ENCODE results near the gene SEC16A. TPM values are rescaled to one million over a fixed set of nuclear protein-coding genes. Genes with fewer than 3 reads are reported as not detected.

The SEC16A gene
- total RNA-seq, 1 experiment from 2014 or later: 15.4 TPM

DNA sequence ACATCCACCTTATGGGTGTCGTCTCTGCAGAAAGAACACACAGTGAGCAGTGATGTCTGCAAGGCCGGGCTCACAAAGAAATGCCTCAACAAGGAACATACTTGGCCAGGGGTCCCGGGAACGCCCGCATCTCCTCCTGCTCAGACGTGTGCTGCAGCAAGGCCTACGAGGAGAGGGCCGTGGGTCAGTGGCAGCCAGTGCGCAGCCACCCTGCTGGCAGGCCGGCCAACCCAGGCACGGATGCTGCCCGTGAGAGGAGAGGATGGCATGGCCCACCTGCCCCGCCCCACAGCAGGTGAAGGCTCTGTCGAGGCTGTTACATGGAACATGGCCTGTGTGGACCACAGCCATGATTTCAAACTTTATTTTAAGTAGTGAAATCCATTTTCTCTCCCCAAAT lies 19.3 kb downstream of the SEC16A start:
- Histone ChIP-seq H3K9me3 (replicated peaks) (no peaks in the 10 kb centered on the region), H3K27ac (no peak overlapping the region), H3K36me3 (peaks cover 97% of the 10 kb centered on the region), H3K27me3 (replicated peaks) (no peaks in the 10 kb centered on the region), H3K4me3 (no peak overlapping the region), H3K4me1 (replicated peaks) (no peaks in the 10 kb centered on the region)
- no peak for DNase-seq (ENCODE audit: low read depth in 1 of 2, low spot score in 2 of 2)

GRCh38 chr9:136462664-136463063 lies 20.2 kb downstream of the SEC16A start:
- H3K27ac ChIP-seq: no peak overlapping the region
- H3K36me3 ChIP-seq: peaks cover 96% of the 10 kb centered on the region

GRCh38 chr9:136460772-136461325 lies 22.0 kb downstream of the SEC16A start:
- Histone ChIP-seq H3K4me3 (no peak overlapping the region), H3K9me3 (replicated peaks) (no peaks in the 10 kb centered on the region), H3K4me1 (replicated peaks) (no peaks in the 10 kb centered on the region), H3K27ac (no peak overlapping the region), H3K36me3 (peaks cover 96% of the 10 kb centered on the region), H3K27me3 (replicated peaks) (no peaks in the 10 kb centered on the region)
- no peak for DNase-seq (ENCODE audit: low read depth in 1 of 2, low spot score in 2 of 2)

More at GRCh38 chr9:136462664-136463063, 20.2 kb downstream of the SEC16A start:
- Histone ChIP-seq H3K4me3 (no peak overlapping the region), H3K27me3 (replicated peaks) (no peaks in the 10 kb centered on the region), H3K4me1 (replicated peaks) (no peaks in the 10 kb centered on the region), H3K9me3 (replicated peaks) (no peaks in the 10 kb centered on the region)
- DNase-seq (ENCODE audit: low read depth in 1 of 2, low spot score in 2 of 2): no peak

GRCh38 chr9:136459425-136459824 lies 23.4 kb downstream of the SEC16A start:
- Histone ChIP-seq H3K9me3 (replicated peaks) (no peaks in the 10 kb centered on the region), H3K4me1 (replicated peaks) (no peaks in the 10 kb centered on the region), H3K27ac (no peak overlapping the region), H3K4me3 (no peak overlapping the region), H3K36me3 (peaks cover 94% of the 10 kb centered on the region), H3K27me3 (replicated peaks) (no peaks in the 10 kb centered on the region)
- DNase-seq (ENCODE audit: low read depth in 1 of 2, low spot score in 2 of 2): no peak

DNA sequence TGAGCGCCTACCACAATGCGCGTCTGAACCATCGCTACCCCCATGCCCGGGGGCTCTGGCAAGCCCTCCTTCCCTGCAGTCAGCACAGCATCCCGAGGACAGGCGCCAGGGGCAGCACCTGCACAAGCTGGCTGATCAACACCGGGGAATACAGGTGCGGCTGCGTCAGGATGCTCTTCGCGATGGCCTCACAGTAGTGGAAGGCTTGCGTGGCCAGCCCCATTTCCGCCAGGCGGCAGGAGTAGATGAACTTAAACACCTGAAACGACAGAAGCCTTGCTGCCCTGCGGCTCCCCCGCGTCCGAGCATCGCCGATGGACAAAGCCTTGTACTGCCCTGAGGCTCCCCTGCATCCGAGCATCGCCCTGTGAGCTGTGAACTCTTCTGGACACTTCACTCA lies 25.5 kb downstream of the SEC16A start:
- peaks cover 88% of the 10 kb centered on the region for H3K36me3 ChIP-seq
- no peak overlapping the region for H3K4me3 ChIP-seq
- DNase-seq (ENCODE audit: low read depth in 1 of 2, low spot score in 2 of 2): no peak
- no peaks in the 10 kb centered on the region for H3K27me3 ChIP-seq (replicated peaks)
- H3K27ac ChIP-seq: no peak overlapping the region
- H3K4me1 ChIP-seq (replicated peaks): no peaks in the 10 kb centered on the region
- H3K9me3 ChIP-seq (replicated peaks): no peaks in the 10 kb centered on the region

DNA sequence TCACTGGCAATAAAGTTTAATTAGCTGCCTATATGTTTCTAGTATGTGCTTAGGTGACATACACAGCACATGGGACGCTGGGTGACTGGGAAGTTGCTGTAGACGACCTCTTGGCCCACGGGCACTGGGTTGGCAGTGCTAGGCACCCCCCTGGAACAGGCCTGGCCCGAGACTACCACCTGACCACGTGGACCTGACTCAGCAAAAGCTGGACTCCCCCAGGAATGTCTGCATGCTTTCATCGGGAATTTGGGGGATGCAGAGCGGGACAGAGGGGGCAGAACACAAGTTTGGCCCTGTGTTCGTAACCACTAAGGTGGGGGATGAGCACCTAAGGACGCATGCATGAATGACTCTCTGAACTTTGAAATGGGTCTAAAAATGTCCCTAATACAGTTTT lies 26.6 kb downstream of the SEC16A start:
- no peak overlapping the region for H3K27ac ChIP-seq
- peaks cover 85% of the 10 kb centered on the region for H3K36me3 ChIP-seq
- no peaks in the 10 kb centered on the region for H3K4me1 ChIP-seq (replicated peaks)
- H3K27me3 ChIP-seq (replicated peaks): no peaks in the 10 kb centered on the region
- no peak for DNase-seq (ENCODE audit: low read depth in 1 of 2, low spot score in 2 of 2)
- H3K9me3 ChIP-seq (replicated peaks): no peaks in the 10 kb centered on the region
- no peak overlapping the region for H3K4me3 ChIP-seq

GRCh38 chr9:136455043-136456002 lies 27.5 kb downstream of the SEC16A start:
- peaks cover 87% of the 10 kb centered on the region for H3K36me3 ChIP-seq
- no peaks in the 10 kb centered on the region for H3K27me3 ChIP-seq (replicated peaks)
- H3K9me3 ChIP-seq (replicated peaks): no peaks in the 10 kb centered on the region
- no peak overlapping the region for H3K27ac ChIP-seq
- H3K4me3 ChIP-seq: no peak overlapping the region
- DNase-seq (ENCODE audit: low read depth in 1 of 2, low spot score in 2 of 2): no peak
- H3K4me1 ChIP-seq (replicated peaks): no peaks in the 10 kb centered on the region

DNA sequence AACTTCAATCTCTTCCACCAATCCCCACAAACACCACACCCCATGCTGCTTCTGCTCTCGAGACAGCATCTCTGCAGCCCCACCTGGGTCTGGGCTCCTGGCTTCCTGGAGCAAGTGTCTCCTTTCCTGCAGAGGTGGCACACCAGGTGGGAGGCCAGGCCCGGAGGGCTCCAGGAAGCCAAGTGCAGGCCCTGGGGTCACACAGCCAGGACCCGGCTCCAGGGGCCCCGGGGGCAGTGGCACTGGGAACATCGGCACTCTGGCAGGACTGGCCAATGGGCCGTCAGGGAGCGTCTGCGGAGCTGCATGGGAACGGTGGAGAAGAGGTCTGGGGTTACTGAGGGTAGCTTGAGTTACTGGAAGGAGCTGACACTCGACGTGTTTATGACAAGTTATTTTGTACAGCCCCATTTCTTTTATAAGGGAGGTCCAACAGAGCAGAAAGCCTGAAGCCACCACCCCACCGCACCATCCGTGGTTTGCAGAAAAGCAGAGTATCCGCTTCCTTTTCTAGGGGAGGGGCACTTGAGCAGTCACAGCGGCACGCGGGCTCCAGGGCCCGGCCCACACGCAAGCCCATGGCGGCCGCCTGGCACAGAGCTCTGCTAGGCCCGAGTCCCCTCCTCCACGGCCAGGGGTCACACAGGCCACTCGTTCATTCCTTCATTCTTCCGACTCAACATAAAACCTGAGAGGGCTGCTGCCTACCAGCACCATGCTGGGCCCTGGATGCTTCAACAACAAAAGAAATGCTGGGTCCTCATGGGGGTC lies 28.6 kb downstream of the SEC16A start:
- H3K27me3 ChIP-seq (replicated peaks): no peaks in the 10 kb centered on the region
- H3K4me1 ChIP-seq (replicated peaks): no peaks in the 10 kb centered on the region
- no peak overlapping the region for H3K4me3 ChIP-seq
- H3K27ac ChIP-seq: no peak overlapping the region
- no peak for DNase-seq (ENCODE audit: low read depth in 1 of 2, low spot score in 2 of 2)
- H3K9me3 ChIP-seq (replicated peaks): no peaks in the 10 kb centered on the region
- H3K36me3 ChIP-seq: peaks cover 88% of the 10 kb centered on the region

- H3K36me3 ChIP-seq: peaks cover 84% of the 10 kb centered on the region
- no peaks in the 10 kb centered on the region for H3K4me1 ChIP-seq (replicated peaks)
- no peak for DNase-seq (ENCODE audit: low read depth in 1 of 2, low spot score in 2 of 2)
- H3K9me3 ChIP-seq (replicated peaks): no peaks in the 10 kb centered on the region
- no peak overlapping the region for H3K27ac ChIP-seq
- H3K27me3 ChIP-seq (replicated peaks): no peaks in the 10 kb centered on the region
- H3K4me3 ChIP-seq: no peak overlapping the region
Measured at GRCh38 chr9:136453326-136453725, 29.5 kb downstream of the SEC16A start.

- Histone ChIP-seq H3K36me3 (peaks cover 83% of the 10 kb centered on the region), H3K27ac (no peak overlapping the region), H3K4me1 (replicated peaks) (no peaks in the 10 kb centered on the region), H3K9me3 (replicated peaks) (no peaks in the 10 kb centered on the region), H3K4me3 (no peak overlapping the region), H3K27me3 (replicated peaks) (no peaks in the 10 kb centered on the region)
- no peak for DNase-seq (ENCODE audit: low read depth in 1 of 2, low spot score in 2 of 2)
Measured at GRCh38 chr9:136451221-136451877, 31.5 kb downstream of the SEC16A start.

DNA sequence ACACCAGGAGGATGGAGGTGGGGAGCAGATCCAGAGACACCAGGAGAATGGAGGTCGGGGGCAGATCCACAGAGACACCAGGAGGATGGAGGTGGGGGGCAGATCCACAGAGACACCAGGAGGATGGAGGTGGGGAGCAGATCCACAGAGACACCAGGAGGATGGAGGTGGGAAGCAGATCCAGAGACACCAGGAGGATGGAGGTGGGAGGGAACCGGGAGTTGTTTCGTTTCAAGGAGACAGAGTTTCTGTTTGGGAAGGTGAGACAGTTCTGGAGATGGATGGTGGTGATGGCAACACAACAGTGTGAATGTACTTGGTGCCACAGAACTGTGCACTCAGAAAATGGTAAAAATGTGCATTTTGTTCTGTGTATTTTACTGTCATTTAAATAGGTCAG lies 34.2 kb downstream of the SEC16A start:
- no peaks in the 10 kb centered on the region for H3K27me3 ChIP-seq (replicated peaks)
- H3K27ac ChIP-seq: no peak overlapping the region
- peaks cover 77% of the 10 kb centered on the region for H3K36me3 ChIP-seq
- no peak for DNase-seq (ENCODE audit: low read depth in 1 of 2, low spot score in 2 of 2)
- H3K4me3 ChIP-seq: no peak overlapping the region
- no peaks in the 10 kb centered on the region for H3K9me3 ChIP-seq (replicated peaks)
- H3K4me1 ChIP-seq (replicated peaks): no peaks in the 10 kb centered on the region

- H3K27ac ChIP-seq: no peak overlapping the region
- H3K4me3 ChIP-seq: no peak overlapping the region
- no peaks in the 10 kb centered on the region for H3K27me3 ChIP-seq (replicated peaks)
- H3K4me1 ChIP-seq (replicated peaks): no peaks in the 10 kb centered on the region
- H3K36me3 ChIP-seq: peaks cover 81% of the 10 kb centered on the region
- no peak for DNase-seq (ENCODE audit: low read depth in 1 of 2, low spot score in 2 of 2)
- no peaks in the 10 kb centered on the region for H3K9me3 ChIP-seq (replicated peaks)
Measured at GRCh38 chr9:136447173-136447778, 35.6 kb downstream of the SEC16A start.

- H3K9me3 ChIP-seq (replicated peaks): no peaks in the 10 kb centered on the region
- no peak overlapping the region for H3K4me3 ChIP-seq
- H3K27ac ChIP-seq: no peak overlapping the region
- H3K27me3 ChIP-seq (replicated peaks): no peaks in the 10 kb centered on the region
- DNase-seq (ENCODE audit: low read depth in 1 of 2, low spot score in 2 of 2): no peak
- H3K4me1 ChIP-seq (replicated peaks): no peaks in the 10 kb centered on the region
- H3K36me3 ChIP-seq: peaks cover 83% of the 10 kb centered on the region
Measured at GRCh38 chr9:136445799-136446198, 37.0 kb downstream of the SEC16A start.
